ENCODE results near the gene AJM1. TPM values are rescaled to one million over a fixed set of nuclear protein-coding genes. Genes with fewer than 3 reads are reported as not detected.
"Not testable (repeated sequence)": the region's sequence is repeated elsewhere in the genome, so short reads cannot be mapped to it uniquely, and the experiment has no call there.

The AJM1 gene
- polyA plus RNA-seq, 1 donor from 2014 or later, result 0.10 TPM

GRCh38 chr9:136835162-136835931 is 6.9 kb upstream of the AJM1 start:
- Mint-ChIP-seq H3K27ac (no peak overlapping the region), H3K4me1 (no peaks in the 10 kb centered on the region), H3K27me3 (no peaks in the 10 kb centered on the region), H3K36me3 (no peaks in the 10 kb centered on the region), H3K4me3 (no peak overlapping the region), H3K9me3 (no peaks in the 10 kb centered on the region)

- Mint-ChIP-seq H3K27ac (no peak overlapping the region), H3K27me3 (no peaks in the 10 kb centered on the region), H3K4me3 (no peak overlapping the region), H3K4me1 (no peaks in the 10 kb centered on the region), H3K9me3 (no peaks in the 10 kb centered on the region), H3K36me3 (no peaks in the 10 kb centered on the region)
Measured at GRCh38 chr9:136835932-136836904, 6.1 kb upstream of the AJM1 start.

- H3K9me3 Mint-ChIP-seq, result no peaks in the 10 kb centered on the region
Measured at GRCh38 chr9:136837146-136837855, 5.0 kb upstream of the AJM1 start.

GRCh38 chr9:136837856-136838277 is 4.4 kb upstream of the AJM1 start:
- H3K27ac Mint-ChIP-seq, H3K4me1 Mint-ChIP-seq, H3K36me3 Mint-ChIP-seq, H3K27me3 Mint-ChIP-seq, H3K9me3 Mint-ChIP-seq, H3K4me3 Mint-ChIP-seq: not testable (repeated sequence)

More at GRCh38 chr9:136837146-136837855, 5.0 kb upstream of the AJM1 start:
- Mint-ChIP-seq H3K4me3 (no peak overlapping the region), H3K36me3 (no peaks in the 10 kb centered on the region), H3K27me3 (no peaks in the 10 kb centered on the region), H3K27ac (no peak overlapping the region), H3K4me1 (peaks cover 0 to 3% (median 2%) of the 10 kb centered on the region in 3 donors)

GRCh38 chr9:136838314-136839228 is 3.7 kb upstream of the AJM1 start:
- H3K36me3 Mint-ChIP-seq, result no peaks in the 10 kb centered on the region
- H3K27ac Mint-ChIP-seq, result no peak overlapping the region
- peak overlapping the region in 1 of 4 donors; percentile 75 for H3K4me3 Mint-ChIP-seq
- H3K4me1 Mint-ChIP-seq, result peaks cover 2 to 4% (median 3%) of the 10 kb centered on the region in 3 donors
- peaks cover 2% of the 10 kb centered on the region for H3K27me3 Mint-ChIP-seq
- no peaks in the 10 kb centered on the region for H3K9me3 Mint-ChIP-seq

- peaks cover 3 to 5% (median 4%) of the 10 kb centered on the region in 3 donors for H3K4me1 Mint-ChIP-seq
- no peaks in the 10 kb centered on the region for H3K9me3 Mint-ChIP-seq
- peak overlapping the region in 1 of 4 donors; percentile 35 for H3K4me3 Mint-ChIP-seq
- H3K36me3 Mint-ChIP-seq, result no peaks in the 10 kb centered on the region
- peak overlapping the region in 2 of 3 donors; percentile 25 to 68 for H3K27ac Mint-ChIP-seq
- H3K27me3 Mint-ChIP-seq, result peaks cover 4% of the 10 kb centered on the region
Measured at GRCh38 chr9:136839229-136840139, 2.8 kb upstream of the AJM1 start.

GRCh38 chr9:136840140-136840876 is 2.0 kb upstream of the AJM1 start:
- Mint-ChIP-seq H3K36me3 (no peaks in the 10 kb centered on the region), H3K9me3 (no peaks in the 10 kb centered on the region), H3K4me3 (peak overlapping the region in 2 of 4 donors; percentile 35 to 83), H3K27me3 (peaks cover 4% of the 10 kb centered on the region), H3K27ac (peak overlapping the region in 1 of 3 donors; percentile 68), H3K4me1 (peaks cover 3 to 5% (median 4%) of the 10 kb centered on the region in 3 donors)

- H3K27ac Mint-ChIP-seq, result peak overlapping the region in 1 of 3 donors; percentile 90
Measured at GRCh38 chr9:136840877-136841645, 1.2 kb upstream of the AJM1 start.

GRCh38 chr9:136841646-136842379 is 465 bp upstream of the AJM1 start:
- Mint-ChIP-seq H3K27ac (peak overlapping the region; percentile 86 to 95 (median 90)), H3K4me3 (peak overlapping the region; percentile 87 to 96 (median 92))
- H3K36me3 Mint-ChIP-seq, H3K27me3 Mint-ChIP-seq, H3K4me1 Mint-ChIP-seq, H3K9me3 Mint-ChIP-seq: not testable (repeated sequence)

More at GRCh38 chr9:136840877-136841645, 1.2 kb upstream of the AJM1 start:
- Mint-ChIP-seq H3K9me3 (no peaks in the 10 kb centered on the region), H3K27me3 (peaks cover 4% of the 10 kb centered on the region), H3K4me3 (peak overlapping the region in 1 of 4 donors; percentile 89), H3K4me1 (peaks cover 3 to 5% (median 4%) of the 10 kb centered on the region in 3 donors), H3K36me3 (no peaks in the 10 kb centered on the region)

GRCh38 chr9:136843159-136843800 is 1.0 kb downstream of the AJM1 start:
- Mint-ChIP-seq H3K27ac (peak overlapping the region; percentile 81 to 94 (median 85)), H3K27me3 (peaks cover 12% of the 10 kb centered on the region), H3K4me3 (peak overlapping the region; percentile 72 to 92 (median 86))
- H3K36me3 Mint-ChIP-seq, H3K9me3 Mint-ChIP-seq, H3K4me1 Mint-ChIP-seq: not testable (repeated sequence)
